NCI-H1930 (cell line): ENCODE results near the gene ARHGAP15.
"Not testable (repeated sequence)": the region's sequence is repeated elsewhere in the genome, so short reads cannot be mapped to it uniquely, and the experiment has no call there.

Source experiments
- DNase-seq, 2 experiments: peaks; one replicate each; lab custom pipeline; 2025; lab: John Stamatoyannopoulos, UW

ARHGAP15 gene

DNA sequence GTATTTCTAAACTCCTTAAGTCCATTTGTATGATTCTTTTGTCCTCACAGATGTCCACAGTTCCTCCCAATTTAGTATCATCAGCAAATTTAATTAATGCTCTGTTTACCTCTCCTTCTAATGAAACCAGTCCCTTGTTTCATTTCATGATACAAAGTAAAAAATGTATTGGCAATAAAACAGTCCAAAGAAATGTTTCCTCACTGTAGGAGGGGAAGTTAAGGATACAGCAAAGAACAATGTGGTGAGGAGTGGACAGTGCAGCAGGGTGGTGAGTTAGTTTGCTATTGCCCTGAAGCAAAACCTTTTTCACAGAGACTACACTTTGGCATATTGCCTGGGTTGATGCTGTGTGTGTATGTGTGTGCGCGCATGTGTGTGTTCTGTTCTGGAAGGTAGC lies 401.5 kb downstream of the ARHGAP15 start:
- DNase-seq, result no peak

DNA sequence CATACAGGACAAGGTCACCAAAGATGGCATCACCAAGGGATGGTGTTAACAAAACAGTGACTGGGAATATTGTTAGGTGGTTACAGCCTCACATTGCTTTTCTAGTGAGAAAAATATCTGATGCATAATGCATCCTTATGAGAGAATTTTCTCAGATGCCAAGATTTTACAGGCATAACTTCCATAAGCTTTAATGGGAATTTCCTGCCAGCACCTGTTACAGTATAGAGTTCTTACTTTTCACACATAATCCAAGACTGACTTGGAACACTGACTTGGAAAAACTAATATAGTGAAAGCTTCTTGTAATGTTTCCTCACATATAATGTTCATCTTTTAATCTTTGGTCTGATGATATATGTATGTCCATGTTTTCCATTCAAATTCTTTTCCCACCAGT lies 402.8 kb downstream of the ARHGAP15 start:
- no peak for DNase-seq

GRCh38 chr2:143533846-143534245 lies 404.6 kb downstream of the ARHGAP15 start:
- no peak for DNase-seq

- no peak for DNase-seq
Observed at GRCh38 chr2:143535802-143536201, 406.6 kb downstream of the ARHGAP15 start.

- not testable (repeated sequence) for DNase-seq
Observed at GRCh38 chr2:143541899-143542298, 412.7 kb downstream of the ARHGAP15 start.

DNA sequence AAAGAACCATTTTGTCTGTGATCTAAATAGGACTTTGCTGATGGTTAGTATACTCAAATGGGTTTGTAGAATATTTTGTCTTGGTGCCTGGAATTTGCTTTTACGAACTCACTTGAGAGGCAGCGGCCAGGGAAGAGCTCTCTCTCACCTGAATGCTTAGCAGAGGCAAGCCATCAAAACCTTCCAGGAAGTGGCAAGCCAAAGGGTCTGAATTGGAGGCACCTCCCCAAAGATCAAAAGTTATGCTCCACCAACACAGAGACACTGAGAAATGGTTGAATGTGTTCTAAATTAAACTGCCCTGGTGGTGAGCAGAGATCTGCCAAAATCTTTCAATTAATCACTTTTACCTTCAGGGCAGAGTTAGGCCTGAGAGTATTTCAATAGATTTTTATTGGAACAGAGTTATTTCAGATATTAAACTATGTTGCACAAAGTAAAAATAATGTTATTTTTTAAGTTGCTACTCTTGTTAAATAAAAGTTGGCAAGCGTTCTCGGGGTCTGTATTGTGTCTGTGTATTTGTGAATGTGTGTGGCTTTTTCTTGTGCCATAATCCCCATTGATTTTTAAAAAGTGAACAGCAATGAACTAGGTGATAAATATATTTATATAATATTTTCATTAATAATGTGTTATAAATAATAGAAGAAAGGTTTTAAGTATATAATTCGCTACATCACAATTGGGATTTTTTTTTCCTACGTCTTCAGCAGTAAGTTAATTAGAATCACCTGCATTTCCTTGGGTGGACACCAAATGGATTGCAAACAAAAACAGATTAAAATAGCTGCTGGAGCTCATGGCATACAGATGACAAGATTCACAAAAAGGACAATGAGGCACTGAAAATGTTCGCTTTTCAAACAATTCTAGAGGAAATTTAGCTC lies 416.1 kb downstream of the ARHGAP15 start:
- DNase-seq, result no peak

DNA sequence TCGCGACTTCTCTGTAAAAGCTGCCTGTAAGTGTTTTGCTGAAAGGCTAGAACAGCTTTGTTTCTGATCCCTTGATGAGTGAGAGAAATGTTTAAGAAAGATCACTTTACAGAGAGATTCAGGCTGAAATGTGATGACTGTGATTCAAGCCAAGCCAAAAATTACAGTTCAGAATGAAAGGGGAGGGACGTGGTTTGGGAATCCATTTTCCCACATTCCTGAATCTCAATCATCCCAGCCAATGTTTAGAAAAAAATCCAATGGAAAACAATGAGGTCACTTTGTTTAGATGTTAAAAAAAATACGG lies 416.7 kb downstream of the ARHGAP15 start:
- DNase-seq, result no peak

DNA sequence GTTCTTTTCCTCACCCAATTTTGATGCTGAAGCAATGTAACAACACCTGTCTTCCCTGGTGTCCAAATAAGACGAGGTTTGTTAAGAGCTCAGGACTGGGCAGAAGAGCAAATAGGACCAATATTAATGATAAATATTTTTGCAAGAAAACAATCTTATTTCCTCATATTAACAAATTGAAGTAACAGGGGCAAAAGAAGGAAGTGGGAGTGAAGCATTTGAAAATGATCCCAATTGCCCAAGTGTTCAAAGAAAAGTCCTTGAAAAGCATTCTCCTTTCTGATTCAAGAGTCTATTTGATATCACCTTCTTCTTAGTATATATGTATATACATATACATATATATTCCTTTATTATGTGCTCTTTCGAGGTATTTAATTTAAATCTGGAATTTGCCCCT lies 418.8 kb downstream of the ARHGAP15 start:
- no peak for DNase-seq

- no peak for DNase-seq
Observed at GRCh38 chr2:143550500-143550899, 421.3 kb downstream of the ARHGAP15 start.

GRCh38 chr2:143551971-143552650 lies 422.9 kb downstream of the ARHGAP15 start:
- DNase-seq, result no peak

DNA sequence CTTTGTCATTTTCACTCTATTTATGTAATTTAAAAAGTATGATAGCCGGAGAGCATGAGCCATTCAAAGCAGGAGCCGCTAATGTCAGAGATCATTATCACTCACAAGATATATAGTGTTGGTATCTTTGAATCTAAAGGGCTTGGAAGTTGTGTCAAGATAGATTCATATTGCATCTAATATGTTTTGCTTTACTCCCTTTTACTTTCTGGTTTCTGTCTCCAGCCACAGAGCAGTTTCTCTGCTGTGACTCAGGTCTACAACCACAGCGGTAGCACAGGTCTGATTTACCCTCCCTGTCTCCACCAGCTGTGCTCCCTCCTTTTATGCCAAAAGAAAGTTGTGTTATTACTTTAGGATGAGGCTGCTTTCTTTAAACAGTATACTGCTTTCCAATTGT lies 424.0 kb downstream of the ARHGAP15 start:
- no peak for DNase-seq

- DNase-seq, result no peak
Observed at GRCh38 chr2:143558665-143559064, 429.4 kb downstream of the ARHGAP15 start.

DNA sequence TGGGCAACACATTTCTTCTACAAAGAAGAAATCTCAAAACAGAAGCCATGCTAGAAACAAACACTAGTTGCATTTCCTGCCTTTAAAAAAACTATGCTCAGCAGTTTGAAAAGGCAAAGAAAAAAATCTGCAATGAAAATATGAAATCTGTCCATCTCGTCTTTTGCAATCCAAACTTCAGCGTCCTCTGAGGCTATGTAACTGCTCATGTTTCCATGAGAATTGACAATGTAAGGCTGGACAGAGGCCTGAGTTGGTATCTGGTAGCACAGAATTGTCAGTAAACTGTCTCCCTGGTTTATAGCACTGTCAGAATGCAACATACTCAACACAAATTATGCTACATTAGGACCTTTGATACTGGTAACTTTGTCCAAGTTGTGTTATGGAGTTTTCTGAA lies 429.9 kb downstream of the ARHGAP15 start:
- DNase-seq, result no peak

DNA sequence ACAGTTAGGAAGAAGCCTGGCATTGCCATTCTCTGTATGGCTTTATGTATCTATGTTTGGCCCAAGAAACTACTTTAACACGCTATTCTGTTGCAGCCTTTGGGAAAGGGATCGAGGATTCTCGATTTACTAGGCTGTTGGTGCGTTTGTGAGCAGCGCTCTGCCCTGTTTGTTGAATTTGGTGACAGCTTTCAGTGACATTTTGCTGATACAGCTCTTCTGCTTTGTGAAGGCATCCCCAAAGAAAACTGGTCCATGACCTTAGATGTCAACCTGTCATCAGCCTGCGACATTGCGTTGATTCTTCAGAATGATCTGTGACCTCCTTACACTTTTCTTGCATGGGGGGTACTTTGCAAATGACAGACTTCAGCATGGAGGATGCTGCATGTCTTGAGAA lies 431.5 kb downstream of the ARHGAP15 start:
- no peak for DNase-seq

DNA sequence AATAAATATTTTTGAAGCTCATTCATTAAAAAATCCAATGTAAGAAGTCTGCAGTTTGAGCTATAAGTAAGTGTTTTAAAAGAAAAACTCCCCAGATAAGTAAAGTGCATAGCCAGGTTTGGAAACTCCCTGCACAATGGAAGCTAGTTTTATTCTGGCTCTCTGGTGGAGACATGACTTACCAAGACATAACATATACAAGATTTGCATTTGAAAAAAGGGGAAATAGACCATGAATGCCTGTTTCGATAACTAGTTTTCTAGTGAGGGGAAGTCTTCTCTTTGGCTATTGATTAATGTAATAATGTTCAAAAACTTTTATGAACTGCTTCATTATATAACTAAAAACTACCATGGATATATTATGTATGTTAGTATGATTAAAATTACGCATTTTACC lies 435.2 kb downstream of the ARHGAP15 start:
- DNase-seq, result no peak

- DNase-seq, result no peak
Observed at GRCh38 chr2:143571747-143572146, 442.5 kb downstream of the ARHGAP15 start.

DNA sequence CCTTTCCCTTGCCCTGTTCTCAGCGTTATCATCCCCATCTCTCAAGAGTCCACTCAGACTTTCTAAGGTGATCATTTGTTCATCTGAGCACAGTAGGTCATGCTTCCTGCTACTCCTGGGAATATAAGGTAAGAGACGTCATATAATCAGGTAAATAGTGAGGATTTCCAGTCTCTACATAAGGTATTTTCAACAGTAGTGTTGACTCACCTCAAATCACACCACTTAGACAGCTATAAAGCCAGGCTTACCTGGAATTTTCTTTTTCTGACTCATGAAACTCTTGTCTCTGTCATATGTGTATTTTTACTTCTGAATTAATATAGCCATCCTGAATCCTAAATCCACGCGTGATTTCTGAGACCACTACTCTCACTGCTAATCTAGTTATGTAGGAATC lies 443.2 kb downstream of the ARHGAP15 start:
- no peak for DNase-seq

DNA sequence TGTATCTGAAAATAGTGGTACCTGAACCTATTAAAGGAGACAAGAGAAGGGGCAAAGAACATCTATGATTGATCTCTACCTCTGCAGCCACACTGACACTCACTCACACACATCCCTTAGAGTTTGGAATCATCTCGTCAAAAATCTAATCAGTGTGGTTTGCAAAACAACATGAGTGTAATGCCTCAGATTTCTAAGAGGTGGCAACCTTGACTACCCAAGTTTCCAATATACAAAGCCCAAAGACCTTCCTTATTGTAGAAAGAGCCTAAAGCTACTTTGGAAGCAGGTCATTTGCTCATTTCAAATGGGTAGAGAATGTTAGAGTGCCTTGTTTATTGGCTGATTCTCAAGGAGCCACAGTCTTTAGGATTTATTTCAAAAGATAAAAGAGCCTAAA lies 444.9 kb downstream of the ARHGAP15 start:
- no peak for DNase-seq

GRCh38 chr2:143575340-143575739 lies 446.1 kb downstream of the ARHGAP15 start:
- no peak for DNase-seq

DNA sequence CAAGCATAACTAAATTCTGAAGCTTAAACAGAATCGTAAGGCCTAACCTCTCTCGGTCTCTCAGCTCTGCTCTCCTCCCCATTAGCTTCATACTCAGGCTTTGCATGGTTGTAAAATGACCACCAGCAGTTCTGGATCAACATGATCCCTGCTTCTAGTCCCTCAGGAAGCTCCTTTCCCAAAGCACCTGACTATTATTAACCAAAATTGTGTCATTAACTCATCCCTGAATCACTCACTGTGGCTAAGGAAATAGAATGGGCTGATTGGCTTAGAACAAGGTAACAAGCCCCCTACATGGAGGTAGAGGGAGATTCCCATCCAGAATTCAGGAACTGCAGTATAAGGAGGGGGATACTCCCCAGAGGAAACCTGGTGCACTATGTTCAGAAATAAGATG lies 448.3 kb downstream of the ARHGAP15 start:
- DNase-seq, result no peak

DNA sequence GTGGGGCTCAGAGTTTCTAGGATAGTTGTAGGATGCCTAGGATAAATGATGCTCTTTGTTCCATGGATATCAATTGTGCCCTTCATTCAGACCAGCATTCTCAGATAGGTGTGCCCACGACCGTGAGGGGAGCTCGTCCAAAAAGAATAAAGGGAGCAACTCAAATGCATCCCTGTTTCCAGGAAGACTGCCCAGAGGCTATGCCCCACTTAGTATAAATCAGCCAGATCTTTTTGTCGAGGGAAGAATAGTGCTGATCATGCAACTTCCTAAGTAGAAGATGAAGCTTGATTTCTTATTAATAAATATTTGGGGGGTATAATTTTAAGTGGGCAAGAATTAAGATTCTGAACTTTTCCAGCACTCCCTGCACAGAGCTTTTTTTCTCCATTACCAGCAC lies 450.2 kb downstream of the ARHGAP15 start:
- no peak for DNase-seq

GRCh38 chr2:143581134-143581533 lies 451.9 kb downstream of the ARHGAP15 start:
- DNase-seq, result no peak

DNA sequence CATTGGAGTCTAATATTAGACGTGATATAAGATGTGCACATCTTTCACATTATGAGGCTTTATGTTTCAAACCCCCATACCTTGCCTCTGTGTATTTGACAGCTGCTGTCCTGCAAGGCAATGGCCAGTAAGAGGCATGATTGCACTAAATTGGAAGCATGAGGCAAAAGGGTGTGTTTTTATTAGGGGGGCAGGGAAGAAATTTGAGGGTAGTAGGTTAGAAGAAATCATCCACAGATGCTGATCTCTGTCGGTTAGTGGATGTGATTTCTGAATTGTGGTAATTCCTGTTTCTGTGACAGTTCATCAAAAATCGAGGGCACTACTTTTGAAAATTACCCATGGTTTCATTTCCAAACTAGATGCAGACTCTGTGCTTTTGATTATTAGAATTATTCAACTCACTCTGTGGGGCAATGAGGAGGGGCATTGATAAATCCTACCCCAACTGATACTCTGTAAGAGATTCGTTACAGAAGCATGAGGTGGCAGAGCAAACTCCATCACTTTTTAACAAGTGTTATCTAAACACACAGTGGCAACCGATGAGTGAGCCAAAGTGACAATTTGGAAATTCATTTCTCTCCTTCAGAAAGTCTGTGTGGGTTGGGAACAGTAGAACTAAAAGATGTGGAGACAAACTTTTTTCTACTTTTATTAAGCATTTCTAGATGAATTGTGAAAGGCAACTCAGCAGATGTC lies 453.0 kb downstream of the ARHGAP15 start:
- DNase-seq, result no peak
